GOT3 (cell line): Measurements from ENCODE around the gene HOXD10.
A peak's percentile ranks its signal among the peaks of the same experiment; 100 is the strongest.

Experiments used
- DNase-seq: peaks from one replicate; lab custom pipeline; 2025; ENCODE audit warnings: mixed read lengths; lab: John Stamatoyannopoulos, UW

Gene HOXD10

GRCh38 chr2:176136374-176137251, 20.0 kb downstream of the HOXD10 start:
- no peak for DNase-seq

GRCh38 chr2:176137252-176137580, 20.6 kb downstream of the HOXD10 start:
- DNase-seq = no peak

GRCh38 chr2:176137906-176138305, 21.3 kb downstream of the HOXD10 start:
- DNase-seq = no peak

- DNase-seq = no peak
These were observed 21.9 kb downstream of the HOXD10 start for GRCh38 chr2:176138526-176138922.

- no peak for DNase-seq
These were observed 22.5 kb downstream of the HOXD10 start for GRCh38 chr2:176138923-176139660.

- DNase-seq = no peak
These were observed 23.3 kb downstream of the HOXD10 start for GRCh38 chr2:176139661-176140512.

GRCh38 chr2:176140513-176141317, 24.1 kb downstream of the HOXD10 start:
- peak; percentile 50 for DNase-seq

- DNase-seq = no peak
These were observed 25.7 kb downstream of the HOXD10 start for GRCh38 chr2:176142281-176142680.

GRCh38 chr2:176145085-176145969, 28.7 kb downstream of the HOXD10 start:
- no peak for DNase-seq

GRCh38 chr2:176146101-176146500, 29.5 kb downstream of the HOXD10 start:
- no peak for DNase-seq

GRCh38 chr2:176146645-176147044, 30.1 kb downstream of the HOXD10 start:
- DNase-seq = no peak

GRCh38 chr2:176147210-176147799, 30.7 kb downstream of the HOXD10 start:
- no peak for DNase-seq

GRCh38 chr2:176147800-176148496, 31.4 kb downstream of the HOXD10 start:
- DNase-seq = no peak

- DNase-seq = no peak
These were observed 32.3 kb downstream of the HOXD10 start for GRCh38 chr2:176148751-176149421.

GRCh38 chr2:176149481-176149938, 32.9 kb downstream of the HOXD10 start:
- DNase-seq = no peak

GRCh38 chr2:176149939-176150583, 33.5 kb downstream of the HOXD10 start:
- no peak for DNase-seq

- no peak for DNase-seq
These were observed 34.2 kb downstream of the HOXD10 start for GRCh38 chr2:176150584-176151441.
